ENCODE data around the gene HES4. TPM values are rescaled to one million over a fixed set of nuclear protein-coding genes. Genes with fewer than 3 reads are reported as not detected.
A peak's percentile ranks its signal among the peaks of the same experiment; 100 is the strongest.
"Not testable (repeated sequence)": the region's sequence is repeated elsewhere in the genome, so short reads cannot be mapped to it uniquely, and the experiment has no call there.

The HES4 gene
- polyA plus RNA-seq, 1 experiment: 0.68 TPM

GRCh38 chr1:997993-998744 lies 1.7 kb downstream of the HES4 start:
- H3K27me3 ChIP-seq (ENCODE audit: control insufficient read depth, insufficient read depth, low read length): peaks cover 12% of the 10 kb centered on the region
- ChIA-PET CTCF (interaction anchor here (1.0 kb wide), 1 partner anchor 14 kb away, joined by 3 read pairs; no protein-coding TSS in a partner anchor), POLR2A (no interaction called here)
- no peak for DNase-seq (ENCODE audit: low read depth, low spot score)
- peak overlapping the region; percentile 27; the same call in 1 of the 2 replicates for H3K4me3 ChIP-seq (ENCODE audit: low read depth, low read length)
- peaks cover 6% of the 10 kb centered on the region for H3K9me3 ChIP-seq (ENCODE audit: control insufficient read depth, insufficient read depth, low read length)
- H3K27ac ChIP-seq (ENCODE audit: low read depth, low read length): no peak overlapping the region
- TF ChIP-seq CTCF (IDR thresholded peaks at IDR 0.05; ENCODE audit: low read depth, low read length): no peak

DNA sequence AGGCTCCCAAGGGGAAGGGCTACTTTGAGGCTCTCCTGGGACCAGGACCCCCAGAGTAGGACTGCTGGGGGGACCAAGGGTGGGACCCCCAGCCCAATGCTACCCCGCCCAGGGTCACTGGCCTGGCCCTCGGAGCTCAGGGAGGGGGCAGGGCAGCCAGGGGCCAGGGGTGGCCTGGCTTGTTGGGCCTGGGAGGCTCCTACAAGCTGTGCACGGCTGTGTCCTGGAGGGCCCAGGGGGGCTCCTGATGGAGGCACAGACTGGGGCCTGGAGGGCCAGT lies 2.2 kb downstream of the HES4 start:
- POLR2A ChIA-PET: no interaction called here
- Histone ChIP-seq H3K27ac (ENCODE audit: low read depth, low read length) (no peak overlapping the region), H3K9me3 (ENCODE audit: control insufficient read depth, insufficient read depth, low read length) (peaks cover 11% of the 10 kb centered on the region), H3K27me3 (ENCODE audit: control insufficient read depth, insufficient read depth, low read length) (peaks cover 12% of the 10 kb centered on the region), H3K4me3 (ENCODE audit: low read depth, low read length) (no peak overlapping the region)
- no peak for TF ChIP-seq CTCF (IDR thresholded peaks at IDR 0.05; ENCODE audit: low read depth, low read length)
- DNase-seq (ENCODE audit: low read depth, low spot score): no peak
- CTCF ChIA-PET: interaction anchor here (1.0 kb wide), 1 partner anchor 13 kb away, joined by 3 read pairs; no protein-coding TSS in a partner anchor

- Histone ChIP-seq H3K27me3 (ENCODE audit: control insufficient read depth, insufficient read depth, low read length) (peaks cover 12% of the 10 kb centered on the region), H3K4me3 (ENCODE audit: low read depth, low read length) (no peak overlapping the region), H3K9me3 (ENCODE audit: control insufficient read depth, insufficient read depth, low read length) (peaks cover 15% of the 10 kb centered on the region), H3K27ac (ENCODE audit: low read depth, low read length) (no peak overlapping the region)
- ChIA-PET POLR2A (no interaction called here), CTCF (interaction anchor here (1.0 kb wide), 1 partner anchor 13 kb away, joined by 3 read pairs; no protein-coding TSS in a partner anchor)
- no peak for TF ChIP-seq CTCF (IDR thresholded peaks at IDR 0.05; ENCODE audit: low read depth, low read length)
- no peak for DNase-seq (ENCODE audit: low read depth, low spot score)
Observed at GRCh38 chr1:996851-997712, 2.8 kb downstream of the HES4 start.

- TF ChIP-seq CTCF (IDR thresholded peaks at IDR 0.05; ENCODE audit: low read depth, low read length): no peak
- H3K27me3 ChIP-seq (ENCODE audit: control insufficient read depth, insufficient read depth, low read length): peaks cover 12% of the 10 kb centered on the region
- POLR2A ChIA-PET: no interaction called here
Observed at GRCh38 chr1:995665-996633, 3.9 kb downstream of the HES4 start.

GRCh38 chr1:994546-994945 lies 5.4 kb downstream of the HES4 start:
- CTCF ChIA-PET: interaction anchor here (0.6 to 2.9 kb wide), 3 partner anchors 8 to 119 kb away, joined by 3 to 14 read pairs (median 5); no protein-coding TSS in a partner anchor
- H3K27me3 ChIP-seq (ENCODE audit: control insufficient read depth, insufficient read depth, low read length): peaks cover 12% of the 10 kb centered on the region
- H3K27ac ChIP-seq (ENCODE audit: low read depth, low read length); DNase-seq (ENCODE audit: low read depth, low spot score); H3K4me3 ChIP-seq (ENCODE audit: low read depth, low read length): not testable (repeated sequence)
- POLR2A ChIA-PET: interaction anchor here (1.2 kb wide), 1 partner anchor 279 kb away, joined by 3 read pairs; the partner anchor contains the start of gene UBE2J2
- peaks cover 23% of the 10 kb centered on the region for H3K9me3 ChIP-seq (ENCODE audit: control insufficient read depth, insufficient read depth, low read length)

More at GRCh38 chr1:995665-996633, 3.9 kb downstream of the HES4 start:
- Histone ChIP-seq H3K9me3 (ENCODE audit: control insufficient read depth, insufficient read depth, low read length) (peaks cover 23% of the 10 kb centered on the region), H3K27ac (ENCODE audit: low read depth, low read length) (no peak overlapping the region), H3K4me3 (ENCODE audit: low read depth, low read length) (no peak overlapping the region)
- DNase-seq (ENCODE audit: low read depth, low spot score): no peak
- CTCF ChIA-PET: interaction anchor here (2.9 kb wide), 1 partner anchor 11 kb away, joined by 14 read pairs; no protein-coding TSS in a partner anchor

Measured in AG04450 (cell line).